ENCODE data around the gene CARD9. TPM values are rescaled to one million over a fixed set of nuclear protein-coding genes. Genes with fewer than 3 reads are reported as not detected.

Gene CARD9
- total RNA-seq, 1 donor from 2014 or later, result 0.89 TPM

DNA sequence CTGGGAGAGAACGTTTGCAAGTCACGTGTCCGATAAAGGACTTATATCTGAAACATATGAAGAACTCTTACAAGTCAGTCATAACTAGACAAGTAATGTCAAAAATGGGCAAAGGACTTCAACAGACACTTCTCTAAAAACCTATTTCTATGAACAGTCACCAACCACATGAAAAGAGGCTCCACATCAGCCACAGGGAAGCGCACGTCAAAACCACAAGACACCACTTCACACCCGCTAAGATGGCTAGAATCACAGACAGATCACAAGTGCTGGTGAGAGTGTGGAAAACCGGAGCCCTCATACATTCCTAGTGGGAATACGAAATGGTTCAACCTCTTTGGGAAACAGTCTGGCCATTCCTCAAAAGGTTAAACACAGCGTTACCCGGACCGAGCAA lies 11.5 kb upstream of the CARD9 start:
- Mint-ChIP-seq H3K4me3 (no peak overlapping the region), H3K4me1 (no peaks in the 10 kb centered on the region), H3K27ac (no peak overlapping the region), H3K36me3 (ENCODE audit: low read depth) (peaks cover 76% of the 10 kb centered on the region), H3K9me3 (no peaks in the 10 kb centered on the region), H3K27me3 (no peaks in the 10 kb centered on the region)
- no peak for ATAC-seq (ENCODE audit: low read depth)
- DNase-seq, result no peak
- POLR2A ChIA-PET, result no interaction called here
- intact Hi-C loops (cut with micrococcal nuclease), result no loop called here
- TF ChIP-seq, protein P1, sequence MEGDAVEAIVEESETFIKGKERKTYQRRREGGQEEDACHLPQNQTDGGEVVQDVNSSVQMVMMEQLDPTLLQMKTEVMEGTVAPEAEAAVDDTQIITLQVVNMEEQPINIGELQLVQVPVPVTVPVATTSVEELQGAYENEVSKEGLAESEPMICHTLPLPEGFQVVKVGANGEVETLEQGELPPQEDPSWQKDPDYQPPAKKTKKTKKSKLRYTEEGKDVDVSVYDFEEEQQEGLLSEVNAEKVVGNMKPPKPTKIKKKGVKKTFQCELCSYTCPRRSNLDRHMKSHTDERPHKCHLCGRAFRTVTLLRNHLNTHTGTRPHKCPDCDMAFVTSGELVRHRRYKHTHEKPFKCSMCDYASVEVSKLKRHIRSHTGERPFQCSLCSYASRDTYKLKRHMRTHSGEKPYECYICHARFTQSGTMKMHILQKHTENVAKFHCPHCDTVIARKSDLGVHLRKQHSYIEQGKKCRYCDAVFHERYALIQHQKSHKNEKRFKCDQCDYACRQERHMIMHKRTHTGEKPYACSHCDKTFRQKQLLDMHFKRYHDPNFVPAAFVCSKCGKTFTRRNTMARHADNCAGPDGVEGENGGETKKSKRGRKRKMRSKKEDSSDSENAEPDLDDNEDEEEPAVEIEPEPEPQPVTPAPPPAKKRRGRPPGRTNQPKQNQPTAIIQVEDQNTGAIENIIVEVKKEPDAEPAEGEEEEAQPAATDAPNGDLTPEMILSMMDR (IDR thresholded peaks at IDR 0.05), result no peak
- CTCF ChIA-PET, result no interaction called here

GRCh38 chr9:136383436-136383835 lies 10.0 kb upstream of the CARD9 start:
- Mint-ChIP-seq H3K27me3 (no peaks in the 10 kb centered on the region), H3K4me3 (no peak overlapping the region), H3K27ac (no peak overlapping the region), H3K4me1 (no peaks in the 10 kb centered on the region), H3K9me3 (no peaks in the 10 kb centered on the region), H3K36me3 (ENCODE audit: low read depth) (peaks cover 68% of the 10 kb centered on the region)
- TF ChIP-seq, protein P1 (IDR thresholded peaks at IDR 0.05), result no peak
- ChIA-PET POLR2A (interaction anchor here (1.0 kb wide), 1 partner anchor 20 kb away, joined by 4 read pairs; no protein-coding TSS in a partner anchor), CTCF (no interaction called here)
- ATAC-seq (ENCODE audit: low read depth) (no peak), DNase-seq (no peak)
- intact Hi-C loops (cut with micrococcal nuclease), result no loop called here

DNA sequence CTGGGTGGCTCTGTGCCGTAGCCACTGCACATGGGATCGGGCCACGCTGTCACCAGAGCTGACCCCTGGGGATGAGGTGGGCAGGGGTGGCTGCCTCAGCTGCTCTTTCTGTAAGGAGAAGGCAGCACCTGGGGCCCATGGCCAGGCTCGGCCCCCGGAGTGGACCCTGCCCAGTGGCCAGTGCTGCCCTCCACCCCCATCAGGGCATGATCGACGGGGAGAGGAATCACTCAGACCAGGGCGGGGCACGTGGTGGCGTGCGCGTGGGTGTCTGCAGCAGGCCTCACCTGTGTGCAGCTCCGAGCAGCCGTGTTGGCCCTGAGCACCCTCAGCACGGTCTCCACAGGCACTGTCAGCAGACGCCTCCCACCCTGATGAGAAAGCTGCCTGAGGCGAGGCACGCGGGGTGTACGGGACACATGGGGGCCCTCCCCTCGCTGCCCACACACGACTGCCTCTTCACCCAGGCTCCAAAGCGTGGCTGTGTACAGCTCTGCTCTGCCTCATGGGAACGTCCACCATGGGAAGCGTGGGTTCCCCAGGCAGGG lies 8.6 kb upstream of the CARD9 start:
- intact Hi-C loops (cut with micrococcal nuclease), result no loop called here
- DNase-seq (no peak), ATAC-seq (ENCODE audit: low read depth) (no peak)
- Mint-ChIP-seq H3K36me3 (ENCODE audit: low read depth) (peaks cover 56% of the 10 kb centered on the region), H3K4me3 (no peak overlapping the region), H3K27ac (no peak overlapping the region), H3K9me3 (no peaks in the 10 kb centered on the region), H3K27me3 (no peaks in the 10 kb centered on the region), H3K4me1 (no peaks in the 10 kb centered on the region)
- TF ChIP-seq, protein P1 (IDR thresholded peaks at IDR 0.05), result no peak
- CTCF ChIA-PET, result no interaction called here
- POLR2A ChIA-PET, result interaction anchor here (1.1 to 1.2 kb wide), 2 partner anchors 19 to 28 kb away, joined by 3 to 5 read pairs; partner anchors contain the start of gene DNLZ

- H3K36me3 Mint-ChIP-seq (ENCODE audit: low read depth), result peaks cover 52% of the 10 kb centered on the region
- POLR2A ChIA-PET, result interaction anchor here (0.5 to 1.2 kb wide), 2 partner anchors 17 to 18 kb away, joined by 3 to 5 read pairs; partner anchors contain the start of gene DNLZ
- no peaks in the 10 kb centered on the region for H3K4me1 Mint-ChIP-seq
- CTCF ChIA-PET, result interaction anchor here (0.6 to 1.1 kb wide), 2 partner anchors 8 to 125 kb away, joined by 3 read pairs; no protein-coding TSS in a partner anchor
- no peak overlapping the region for H3K4me3 Mint-ChIP-seq
- no peak overlapping the region for H3K27ac Mint-ChIP-seq
- H3K27me3 Mint-ChIP-seq, result no peaks in the 10 kb centered on the region
- intact Hi-C loops (cut with micrococcal nuclease), result no loop called here
- no peak for ATAC-seq (ENCODE audit: low read depth)
- TF ChIP-seq, protein P1 (IDR thresholded peaks at IDR 0.05), result no peak
- no peaks in the 10 kb centered on the region for H3K9me3 Mint-ChIP-seq
- DNase-seq, result no peak
Observed at GRCh38 chr9:136381311-136381710, 7.8 kb upstream of the CARD9 start.

DNA sequence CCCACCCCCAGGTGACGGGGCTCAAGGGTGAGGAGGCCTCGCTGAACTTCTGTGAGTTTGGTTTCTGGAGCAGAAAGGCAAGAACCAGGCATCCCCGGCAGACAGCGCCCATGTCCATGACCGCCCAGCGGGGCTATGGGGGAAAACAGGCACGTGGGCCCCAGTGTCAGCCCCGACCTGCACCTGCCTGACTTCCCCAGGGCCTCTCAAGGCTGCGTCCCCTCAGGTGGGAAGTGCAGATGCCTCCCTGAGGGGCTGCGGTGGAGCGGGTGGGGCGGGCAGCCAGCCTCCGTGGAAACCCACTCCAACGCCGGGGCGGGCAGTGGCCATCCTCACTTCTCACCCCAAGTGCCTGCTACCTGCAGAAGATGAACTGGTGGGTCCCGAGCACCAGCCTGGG lies 6.9 kb upstream of the CARD9 start:
- ChIA-PET CTCF (interaction anchor here (1.1 kb wide), 1 partner anchor 9 kb away, joined by 3 read pairs; no protein-coding TSS in a partner anchor), POLR2A (no interaction called here)
- Mint-ChIP-seq H3K4me3 (no peak overlapping the region), H3K27me3 (no peaks in the 10 kb centered on the region), H3K9me3 (no peaks in the 10 kb centered on the region), H3K27ac (no peak overlapping the region), H3K36me3 (ENCODE audit: low read depth) (peaks cover 46% of the 10 kb centered on the region), H3K4me1 (no peaks in the 10 kb centered on the region)
- no peak for ATAC-seq (ENCODE audit: low read depth)
- no peak for DNase-seq
- TF ChIP-seq, protein P1 (IDR thresholded peaks at IDR 0.05), result no peak
- intact Hi-C loops (cut with micrococcal nuclease), result no loop called here

Measured in activated B cell treated with CpG ODN at 0.5 μM for 24 hours (primary cell).